GM12878 (cell line): ENCODE measurements around the gene HMOX2. TPM values are rescaled to one million over a fixed set of nuclear protein-coding genes. Genes with fewer than 3 reads are reported as not detected.

Experiments used
- ATAC-seq: fragments of 200-7000 bp; cut with Tn5 transposase; 3 replicates; pipeline ENCODE4 v1.9.1; 2020; ENCODE audit warnings: mild to moderate bottlenecking, moderate library complexity
- BruUV-seq: library from RNA; stranded (reverse); fragments of 400-500 nt; replicated peaks from 2 replicates; lab custom pipeline; 2021; lab: Mats Ljungman, UMichigan
- CTCF ChIA-PET: fragments of 300-600 bp; sonication (Branson Sonifier 250); formaldehyde crosslinking; extraction: SDS; loops from one replicate; lab custom pipeline; 2021; ENCODE audit warnings: inconsistent platforms; lab: Yijun Ruan, JAX
- POLR2A ChIA-PET: fragments of 350-600 bp; formaldehyde crosslinking; extraction: SDS; loops from one replicate; lab custom pipeline; 2021; ENCODE audit warnings: inconsistent platforms; lab: Charles Lee
- RAD21 ChIA-PET: fragments of 300-600 bp; sonication (Branson Sonifier 250); formaldehyde crosslinking; loops from one replicate; lab custom pipeline; 2023; ENCODE audit warnings: antibody characterized with exemption; ENCODE audit not compliant: unreplicated experiment; lab: Charles Lee
- SMC1A ChIA-PET: fragments of 300-600 bp; sonication (Branson Sonifier 250); formaldehyde crosslinking; loops from one replicate; lab custom pipeline; 2023; ENCODE audit not compliant: unreplicated experiment, uncharacterized antibody; lab: Charles Lee
- DNase-seq: peaks from one replicate; pipeline ENCODE4 v3.0.0-alpha.2; 2011; ENCODE audit warnings: low read depth, low spot score
- FAIRE-seq: peaks from 3 replicates; lab custom pipeline; 2011; peaks lifted over from hg19 to GRCh38; lab: Jason Lieb, UNC
- H2AFZ ChIP-seq: 2 replicates; pipeline ENCODE4 v1.6.0; 2011; ENCODE audit warnings: low read depth, low read length, control low read depth; ENCODE audit not compliant: control insufficient read depth
- H3K27ac ChIP-seq: 2 replicates; pipeline ENCODE4 v1.5.1; 2011; ENCODE audit warnings: control low read depth; ENCODE audit not compliant: control insufficient read depth, insufficient read depth
- H3K27me3 ChIP-seq, 2 experiments: replicated peaks in 1 of 2; 2 replicates each; pipeline versions ENCODE4 v1.6.0 to v1.6.1; 2011; ENCODE audit warnings: low read length in 1 of 2; ENCODE audit not compliant: control insufficient read depth in 2 of 2, insufficient read depth in 2 of 2
- H3K36me3 ChIP-seq, 2 experiments: 2 replicates each; pipeline ENCODE4 v1.5.1; 2011; ENCODE audit warnings: low read length in 1 of 2; ENCODE audit not compliant: control insufficient read depth in 2 of 2, insufficient read depth in 2 of 2
- H3K4me1 ChIP-seq: 2 replicates; pipeline ENCODE4 v1.6.1; 2011; ENCODE audit warnings: mild to moderate bottlenecking, low read length, moderate library complexity, mixed read lengths; ENCODE audit not compliant: control insufficient read depth, insufficient read depth
- H3K4me2 ChIP-seq: 2 replicates; pipeline ENCODE4 v1.6.0; 2011; ENCODE audit warnings: control low read depth; ENCODE audit not compliant: control insufficient read depth, insufficient read depth
- H3K4me3 ChIP-seq: fragments of 200-600 bp; sonication (generic); 2 replicates; pipeline ENCODE4 v1.5.1; 2016
- H3K79me2 ChIP-seq: 2 replicates; pipeline ENCODE4 v1.6.0; 2011; ENCODE audit warnings: low read length; ENCODE audit not compliant: control insufficient read depth, insufficient read depth
- H3K9ac ChIP-seq: 2 replicates; pipeline ENCODE4 v1.8.0; 2011; ENCODE audit warnings: low read length, control low read depth, mixed read lengths; ENCODE audit not compliant: control insufficient read depth, insufficient read depth
- H3K9me3 ChIP-seq: replicated peaks from 3 replicates; pipeline ENCODE4 v1.5.1; 2011; ENCODE audit warnings: mild to moderate bottlenecking, low read length; ENCODE audit not compliant: control insufficient read depth, insufficient read depth
- H4K20me1 ChIP-seq: 2 replicates; pipeline ENCODE4 v1.6.0; 2011; ENCODE audit not compliant: control insufficient read depth, insufficient read depth
- BHLHE40 ChIP-seq, 2 experiments: fragments of 450-650 bp in 1 of 2; IDR thresholded peaks; 2 replicates each; pipeline ENCODE4 v1.6.1; 2011 to 2017; ENCODE audit warnings: low read depth in 2 of 2, borderline replicate concordance in 1 of 2, improper control_type of control experiment in 1 of 2, low read length in 1 of 2, mild to moderate bottlenecking in 1 of 2
- MAX ChIP-seq: IDR thresholded peaks from 2 replicates; pipeline ENCODE4 v1.6.1; 2012; ENCODE audit warnings: low read depth, low read length, improper control_type of control experiment
- MTA2 ChIP-seq: fragments of 450-650 bp; IDR thresholded peaks from 2 replicates; pipeline ENCODE4 v1.6.1; 2016; ENCODE audit warnings: low read depth, mild to moderate bottlenecking, moderate library complexity
- NFYA ChIP-seq: IDR thresholded peaks from 2 replicates; pipeline ENCODE4 v1.6.1; 2011; ENCODE audit warnings: low read depth, mild to moderate bottlenecking, low read length, improper control_type of control experiment, borderline replicate concordance
- POLR2AphosphoS5 ChIP-seq: IDR thresholded peaks from 2 replicates; pipeline ENCODE4 v1.6.1; 2011; ENCODE audit warnings: mild to moderate bottlenecking, low read length, inconsistent platforms
- RCOR1 ChIP-seq: conservative IDR thresholded peaks from 2 replicates; pipeline ENCODE4 v1.6.1; 2012; ENCODE audit warnings: low read depth, low read length, improper control_type of control experiment
- SMAD1 ChIP-seq: fragments of 450-650 bp; IDR thresholded peaks from 2 replicates; pipeline ENCODE4 v1.6.1; 2018; ENCODE audit warnings: mild to moderate bottlenecking, low read depth; ENCODE audit not compliant: partially characterized antibody
- SREBF1 ChIP-seq: IDR thresholded peaks from 2 replicates; pipeline ENCODE4 v1.6.1; 2012; ENCODE audit warnings: mild to moderate bottlenecking, low read length
- YBX1 ChIP-seq: fragments of 450-650 bp; IDR thresholded peaks from 2 replicates; pipeline ENCODE4 v1.6.1; 2016; ENCODE audit warnings: antibody characterized with exemption
- ZBTB11 ChIP-seq: fragments of 450-650 bp; formaldehyde crosslinking; IDR thresholded peaks from 2 replicates; pipeline ENCODE4 v1.5.0; 2022; ENCODE audit warnings: mild to moderate bottlenecking, missing genetic modification characterization
- WGBS: methylation state at CpG from one replicate; pipeline ENCODE4 v1.1.6; 2016; ENCODE audit warnings: low lambda C conversion rate; ENCODE audit not compliant: insufficient replicate concordance, insufficient coverage; ENCODE audit errors: missing lambda C conversion rate; 5-methylcytosine and 5-hydroxymethylcytosine counted together
- in situ Hi-C: fragments of 300-500 bp; cut with MboI; formaldehyde crosslinking; loops from 9 replicates; pipeline ENCODE4 v1.14.3; 2018; ENCODE audit warnings: mixed read lengths
- intact Hi-C: fragments of 100-400 bp; cut with micrococcal nuclease; formaldehyde crosslinking; loops from one replicate; pipeline ENCODE4 v1.14.2; 2022; ENCODE audit not compliant: unreplicated experiment
- polyA plus RNA-seq, 11 experiments: library from polyadenylated mRNA; depleted of rRNA in 4 of 11; unstranded in 6 of 11; stranded (reverse) in 5 of 11; fragments of >200 nt; fragmentation: Nextera tagmentation in 4 of 11; fragmentation: Illumina TruSeq in 1 of 11; extraction: Ambion mirVana in 4 of 11; extraction: Trizol in 1 of 11; gene quantifications; 1 replicate in 1 of 11; 2 replicates in 10 of 11; pipeline versions ENCODE4 v1.2.1 to v1.2.3, GENCODE V29; 2011 to 2016; ENCODE audit warnings: inconsistent platforms in 2 of 11, missing spikeins in 2 of 11, low read depth in 1 of 11
- total RNA-seq, 4 experiments: library from RNA; depleted of rRNA in 3 of 4; stranded (reverse); fragments of >200 nt in 3 of 4; fragmentation: Illumina TruSeq in 1 of 4; extraction: Trizol in 1 of 4; gene quantifications; 2 replicates each; pipeline versions ENCODE4 v1.2.1 to v1.2.3, GENCODE V29; 2013 to 2021

Gene HMOX2
- total and polyA plus RNA-seq, 10 of the 15 experiments (the other 5 are each of a cell fraction or from before 2014, with no cell fraction given): 26.4 to 111 (median 57.8) TPM

- ChIA-PET CTCF (no interaction called here), SMC1A (no interaction called here), RAD21 (no interaction called here), POLR2A (interaction anchor here (0.6 kb wide), 1 partner anchor 346 kb away, joined by 4 read pairs; no protein-coding TSS in a partner anchor)
- BruUV-seq: no TSS peak
- Histone ChIP-seq H3K36me3 (peaks cover 0 to 10% of the 10 kb centered on the region in 2 experiments; a peak in 3 of 4 replicates), H3K4me3 (no peak overlapping the region), H3K4me2 (no peak overlapping the region), H3K4me1 (no peaks in the 10 kb centered on the region), H4K20me1 (no peaks in the 10 kb centered on the region; the same call in 1 of the 2 replicates), H3K9ac (no peak overlapping the region), H2AFZ (no peak overlapping the region), H3K27me3 (no peaks in the 10 kb centered on the region), H3K9me3 (no peaks in the 10 kb centered on the region), H3K79me2 (no peaks in the 10 kb centered on the region), H3K27ac (no peak overlapping the region)
- 96% methylated on average over 16 of the region's 16 CpGs for WGBS
- in situ Hi-C loops (no loop called here), intact Hi-C loops (no loop called here)
- TF ChIP-seq MTA2 (no peak), SREBF1 (no peak), RCOR1 (no peak), MAX (no peak), SMAD1 (no peak), BHLHE40 (IDR thresholded peaks at IDR 0.05; ENCODE audit: borderline replicate concordance in 1 of 2, low read depth in 2 of 2, low read length in 1 of 2) (no peak), YBX1 (no peak)
- DNase-seq (no peak), FAIRE-seq (no peak), ATAC-seq (no peak)
Observed at GRCh38 chr16:4467916-4468315, 8.3 kb upstream of the HMOX2 start.

GRCh38 chr16:4468972-4469371, 7.2 kb upstream of the HMOX2 start:
- no peak overlapping the region for H3K4me3 ChIP-seq
- POLR2A ChIA-PET: interaction anchor here (0.6 to 0.8 kb wide), 2 partner anchors 11 to 15 kb away, joined by 3 to 4 read pairs; no protein-coding TSS in a partner anchor
- CTCF ChIA-PET: no interaction called here
- RAD21 ChIA-PET: no interaction called here
- peaks cover 0 to 7% of the 10 kb centered on the region in 2 experiments; a peak in 3 of 4 replicates for H3K36me3 ChIP-seq
- H3K4me2 ChIP-seq: no peak overlapping the region
- BruUV-seq: no TSS peak
- in situ Hi-C loops: no loop called here
- FAIRE-seq (no peak), DNase-seq (no peak), ATAC-seq (no peak)
- no peak overlapping the region for H2AFZ ChIP-seq
- SMC1A ChIA-PET: no interaction called here
- no peaks in the 10 kb centered on the region for H3K27me3 ChIP-seq
- no peaks in the 10 kb centered on the region for H3K9me3 ChIP-seq
- intact Hi-C loops: no loop called here
- H3K9ac ChIP-seq: no peak overlapping the region
- peaks cover 6% of the 10 kb centered on the region for H3K79me2 ChIP-seq
- H4K20me1 ChIP-seq: no peaks in the 10 kb centered on the region; the same call in 1 of the 2 replicates
- over 99% methylated on average over 10 of the region's 10 CpGs for WGBS
- H3K27ac ChIP-seq: no peak overlapping the region
- no peaks in the 10 kb centered on the region; the same call in 1 of the 2 replicates for H3K4me1 ChIP-seq
- no peak for TF ChIP-seq ZBTB11 (CRISPR knock-in tag)
- no peak for TF ChIP-seq NFYA
- TF ChIP-seq POLR2AphosphoS5: no peak
